ENCODE measurements around the gene YAF2. TPM values are rescaled to one million over a fixed set of nuclear protein-coding genes. Genes with fewer than 3 reads are reported as not detected.

Gene YAF2
- total RNA-seq, 1 donor from 2014 or later: 35.4 TPM

DNA sequence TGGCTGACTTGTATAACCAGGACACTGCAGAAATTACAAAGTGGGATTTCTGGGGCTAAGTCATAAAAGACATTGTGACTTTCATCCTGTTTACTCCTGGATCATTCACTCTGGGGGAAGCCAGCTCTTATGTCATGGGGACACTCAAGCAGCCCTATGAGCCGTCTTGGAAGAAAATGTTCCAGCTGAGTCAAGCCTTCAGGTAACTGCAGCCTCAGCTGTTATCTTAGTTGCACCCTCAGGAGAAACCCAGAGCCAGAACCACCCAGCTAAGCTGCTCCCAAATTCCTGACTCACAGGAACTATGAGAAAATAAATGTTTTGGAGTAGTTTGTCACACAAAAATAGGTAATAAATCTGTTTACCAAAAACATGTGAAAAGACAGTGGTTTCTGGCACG is 50.2 kb downstream of the YAF2 start:
- Mint-ChIP-seq H3K4me1 (ENCODE audit: low read depth) (peaks cover 6% of the 10 kb centered on the region), H3K27ac (ENCODE audit: unreplicated experiment) (peak overlapping the region; percentile 65), H3K27me3 (ENCODE audit: low read depth) (no peaks in the 10 kb centered on the region), H3K9me3 (ENCODE audit: low read depth) (no peaks in the 10 kb centered on the region), H3K36me3 (ENCODE audit: low read depth) (peaks cover 7% of the 10 kb centered on the region), H3K4me3 (ENCODE audit: unreplicated experiment) (no peak overlapping the region)
- no peak for DNase-seq (ENCODE audit: low spot score)
- TF ChIP-seq, protein P1, sequence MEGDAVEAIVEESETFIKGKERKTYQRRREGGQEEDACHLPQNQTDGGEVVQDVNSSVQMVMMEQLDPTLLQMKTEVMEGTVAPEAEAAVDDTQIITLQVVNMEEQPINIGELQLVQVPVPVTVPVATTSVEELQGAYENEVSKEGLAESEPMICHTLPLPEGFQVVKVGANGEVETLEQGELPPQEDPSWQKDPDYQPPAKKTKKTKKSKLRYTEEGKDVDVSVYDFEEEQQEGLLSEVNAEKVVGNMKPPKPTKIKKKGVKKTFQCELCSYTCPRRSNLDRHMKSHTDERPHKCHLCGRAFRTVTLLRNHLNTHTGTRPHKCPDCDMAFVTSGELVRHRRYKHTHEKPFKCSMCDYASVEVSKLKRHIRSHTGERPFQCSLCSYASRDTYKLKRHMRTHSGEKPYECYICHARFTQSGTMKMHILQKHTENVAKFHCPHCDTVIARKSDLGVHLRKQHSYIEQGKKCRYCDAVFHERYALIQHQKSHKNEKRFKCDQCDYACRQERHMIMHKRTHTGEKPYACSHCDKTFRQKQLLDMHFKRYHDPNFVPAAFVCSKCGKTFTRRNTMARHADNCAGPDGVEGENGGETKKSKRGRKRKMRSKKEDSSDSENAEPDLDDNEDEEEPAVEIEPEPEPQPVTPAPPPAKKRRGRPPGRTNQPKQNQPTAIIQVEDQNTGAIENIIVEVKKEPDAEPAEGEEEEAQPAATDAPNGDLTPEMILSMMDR (IDR thresholded peaks at IDR 0.05): no peak

DNA sequence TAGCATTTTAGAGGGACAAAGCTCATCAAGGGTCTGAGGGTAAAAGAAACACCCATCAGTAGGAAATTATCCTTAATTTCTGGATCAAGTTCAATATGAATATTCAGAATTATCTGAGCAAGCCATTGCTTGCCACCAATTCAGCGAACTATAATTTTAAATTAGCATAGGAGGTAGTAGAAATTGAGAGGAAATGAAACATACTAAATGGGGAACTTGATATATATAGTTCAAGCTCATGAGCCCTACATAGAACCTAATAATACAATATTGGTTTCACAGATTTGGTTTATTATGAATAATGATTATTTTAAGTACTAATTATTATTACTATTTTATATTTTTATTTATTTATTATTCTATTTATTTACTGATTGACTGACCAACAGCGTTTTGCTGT is 51.3 kb downstream of the YAF2 start:
- no peaks in the 10 kb centered on the region for H3K27me3 Mint-ChIP-seq (ENCODE audit: low read depth)
- TF ChIP-seq, protein P1 (IDR thresholded peaks at IDR 0.05): no peak
- H3K36me3 Mint-ChIP-seq (ENCODE audit: low read depth): peaks cover 5% of the 10 kb centered on the region
- no peak for DNase-seq (ENCODE audit: low spot score)
- no peaks in the 10 kb centered on the region for H3K9me3 Mint-ChIP-seq (ENCODE audit: low read depth)
- peaks cover 6% of the 10 kb centered on the region for H3K4me1 Mint-ChIP-seq (ENCODE audit: low read depth)
- H3K27ac Mint-ChIP-seq (ENCODE audit: unreplicated experiment): no peak overlapping the region
- no peak overlapping the region for H3K4me3 Mint-ChIP-seq (ENCODE audit: unreplicated experiment)

GRCh38 chr12:42182394-42182793 is 55.7 kb downstream of the YAF2 start:
- no peaks in the 10 kb centered on the region for H3K27me3 Mint-ChIP-seq (ENCODE audit: low read depth)
- no peak overlapping the region for H3K27ac Mint-ChIP-seq (ENCODE audit: unreplicated experiment)
- H3K36me3 Mint-ChIP-seq (ENCODE audit: low read depth): peaks cover 8% of the 10 kb centered on the region
- peaks cover under 1% of the 10 kb centered on the region for H3K9me3 Mint-ChIP-seq (ENCODE audit: low read depth)
- TF ChIP-seq, protein P1 (IDR thresholded peaks at IDR 0.05): no peak
- H3K4me3 Mint-ChIP-seq (ENCODE audit: unreplicated experiment): no peak overlapping the region
- peaks cover 2% of the 10 kb centered on the region for H3K4me1 Mint-ChIP-seq (ENCODE audit: low read depth)
- DNase-seq (ENCODE audit: low spot score): no peak

DNA sequence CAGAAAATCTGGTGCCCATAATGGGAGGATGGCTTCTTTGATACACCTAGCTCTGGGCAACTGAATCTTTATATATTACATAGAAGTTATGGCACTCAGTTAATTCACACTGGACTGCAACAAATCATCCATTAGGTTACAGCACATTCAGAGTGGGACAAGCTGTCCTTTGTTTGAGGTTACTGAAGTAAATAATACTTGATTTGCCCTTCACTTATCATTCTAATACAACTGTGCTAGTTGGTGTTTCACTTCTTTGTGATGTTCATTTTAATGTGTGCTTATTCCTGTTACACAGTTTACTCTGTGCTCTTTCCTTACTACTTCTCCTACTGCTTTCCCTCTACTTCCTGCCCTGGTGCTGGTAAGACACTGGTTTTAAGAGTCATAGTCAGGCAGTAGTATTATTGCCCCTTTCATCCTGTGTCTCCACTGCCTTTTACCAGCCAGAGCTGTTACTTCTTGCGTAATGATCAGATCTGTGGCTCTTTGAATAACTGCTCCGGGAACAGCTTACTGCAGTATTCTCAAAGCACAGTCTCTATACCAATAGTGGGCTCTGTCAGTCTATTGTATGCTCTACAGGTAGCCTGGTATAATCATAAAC is 57.0 kb downstream of the YAF2 start:
- no peaks in the 10 kb centered on the region for H3K27me3 Mint-ChIP-seq (ENCODE audit: low read depth)
- no peak overlapping the region for H3K4me3 Mint-ChIP-seq (ENCODE audit: unreplicated experiment)
- no peak for DNase-seq (ENCODE audit: low spot score)
- H3K27ac Mint-ChIP-seq (ENCODE audit: unreplicated experiment): no peak overlapping the region
- H3K4me1 Mint-ChIP-seq (ENCODE audit: low read depth): peaks cover 2% of the 10 kb centered on the region
- peaks cover 8% of the 10 kb centered on the region for H3K9me3 Mint-ChIP-seq (ENCODE audit: low read depth)
- TF ChIP-seq, protein P1 (IDR thresholded peaks at IDR 0.05): no peak
- H3K36me3 Mint-ChIP-seq (ENCODE audit: low read depth): peaks cover 16% of the 10 kb centered on the region

DNA sequence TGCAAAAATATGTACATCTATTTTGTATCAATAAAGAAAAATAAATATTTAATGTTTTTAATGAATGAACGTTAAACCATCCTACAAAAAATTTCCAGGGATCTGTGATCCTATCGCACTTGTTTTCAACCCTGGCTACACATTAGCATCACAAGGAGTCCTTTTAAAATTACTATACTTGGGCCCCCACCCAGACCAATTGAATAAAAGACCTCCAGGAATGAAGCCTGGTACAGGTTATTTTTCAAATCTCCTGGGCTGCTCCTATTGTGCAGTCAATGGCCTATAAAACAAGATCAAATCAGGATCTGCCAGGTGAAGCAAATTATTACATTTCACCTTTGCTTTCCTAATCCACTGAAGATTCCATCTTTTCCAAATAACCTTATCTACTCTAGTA is 59.9 kb downstream of the YAF2 start:
- H3K9me3 Mint-ChIP-seq (ENCODE audit: low read depth): peaks cover 13% of the 10 kb centered on the region
- peaks cover 17% of the 10 kb centered on the region for H3K36me3 Mint-ChIP-seq (ENCODE audit: low read depth)

More for the DNA sequence above, 59.9 kb downstream of the YAF2 start:
- Mint-ChIP-seq H3K27me3 (ENCODE audit: low read depth) (no peaks in the 10 kb centered on the region), H3K4me3 (ENCODE audit: unreplicated experiment) (no peak overlapping the region), H3K4me1 (ENCODE audit: low read depth) (peaks cover 16% of the 10 kb centered on the region), H3K27ac (ENCODE audit: unreplicated experiment) (no peak overlapping the region)
- no peak for DNase-seq (ENCODE audit: low spot score)
- TF ChIP-seq, protein P1 (IDR thresholded peaks at IDR 0.05): no peak
